SK-N-MC (cell line): ENCODE data around the gene ST6GALNAC3.

Experiments used
- DNase-seq: peaks from one replicate; pipeline ENCODE4 v3.0.0-alpha.2; 2011; ENCODE audit warnings: low read depth, low spot score
- H3K27ac ChIP-seq: fragments of 200-600 bp; sonication (generic); 2 replicates; pipeline ENCODE4 v1.5.1; 2016; ENCODE audit warnings: mixed run types
- H3K36me3 ChIP-seq: fragments of 200-600 bp; sonication (generic); 2 replicates; pipeline ENCODE4 v1.6.1; 2017; ENCODE audit warnings: antibody characterized with exemption, low read length, mixed read lengths; ENCODE audit not compliant: insufficient read depth
- H3K4me3 ChIP-seq: fragments of 200-600 bp; sonication (generic); 2 replicates; pipeline ENCODE4 v1.5.1; 2016
- H3K9ac ChIP-seq: fragments of 200-600 bp; sonication (generic); 2 replicates; pipeline ENCODE4 v1.8.0; 2017; ENCODE audit warnings: mixed run types, mixed read lengths; ENCODE audit not compliant: insufficient read length
- H3K9me3 ChIP-seq: fragments of 200-600 bp; sonication (generic); 2 replicates; pipeline ENCODE4 v1.6.1; 2017; ENCODE audit warnings: low read depth, mild to moderate bottlenecking, antibody characterized with exemption, low read length, moderate library complexity, mixed read lengths
- EZH2 ChIP-seq: fragments of 200-600 bp; sonication (generic); IDR thresholded peaks from one replicate; pipeline ENCODE4 v1.6.1; 2017; ENCODE audit warnings: antibody characterized with exemption
- FOXP2 ChIP-seq: optimal IDR thresholded peaks from 2 replicates; pipeline ENCODE3; 2011; ENCODE audit warnings: mild to moderate bottlenecking, moderate library complexity; ENCODE audit not compliant: insufficient read depth; ENCODE audit errors: extremely low read length, control extremely low read depth
- POLR2AphosphoS5 ChIP-seq: IDR thresholded peaks from 2 replicates; pipeline ENCODE4 v1.6.1; 2012; ENCODE audit warnings: mild to moderate bottlenecking, low read depth, low read length, borderline replicate concordance

The ST6GALNAC3 gene

GRCh38 chr1:76568573-76569238 lies 494.2 kb downstream of the ST6GALNAC3 start:
- DNase-seq: peak; percentile 24
- Histone ChIP-seq H3K9me3 (no peaks in the 10 kb centered on the region), H3K9ac (no peak overlapping the region), H3K4me3 (0 out of 2 replicates have a peak overlapping the region, but pooled peaks have one; percentile 13), H3K27ac (no peak overlapping the region), H3K36me3 (no peaks in the 10 kb centered on the region)
- no peak for TF ChIP-seq EZH2
- TF ChIP-seq FOXP2: no peak
- TF ChIP-seq POLR2AphosphoS5: no peak

- Histone ChIP-seq H3K36me3 (no peaks in the 10 kb centered on the region), H3K4me3 (no peak overlapping the region), H3K27ac (no peak overlapping the region), H3K9me3 (no peaks in the 10 kb centered on the region), H3K9ac (no peak overlapping the region)
- TF ChIP-seq EZH2: no peak
- TF ChIP-seq FOXP2: no peak
- no peak for TF ChIP-seq POLR2AphosphoS5
- DNase-seq: no peak
Observed at GRCh38 chr1:76571248-76571647, 496.7 kb downstream of the ST6GALNAC3 start.

GRCh38 chr1:76572229-76572628 lies 497.7 kb downstream of the ST6GALNAC3 start:
- no peak for DNase-seq
- Histone ChIP-seq H3K4me3 (no peak overlapping the region), H3K27ac (no peak overlapping the region), H3K9ac (no peak overlapping the region), H3K9me3 (no peaks in the 10 kb centered on the region), H3K36me3 (no peaks in the 10 kb centered on the region)
- TF ChIP-seq POLR2AphosphoS5 (no peak), EZH2 (no peak), FOXP2 (no peak)

- Histone ChIP-seq H3K36me3 (no peaks in the 10 kb centered on the region), H3K9me3 (no peaks in the 10 kb centered on the region), H3K4me3 (no peak overlapping the region), H3K27ac (no peak overlapping the region), H3K9ac (no peak overlapping the region)
- no peak for DNase-seq
- TF ChIP-seq FOXP2: no peak
- no peak for TF ChIP-seq EZH2
- no peak for TF ChIP-seq POLR2AphosphoS5
Observed at GRCh38 chr1:76576876-76577524, 502.5 kb downstream of the ST6GALNAC3 start.

GRCh38 chr1:76577525-76578185 lies 503.1 kb downstream of the ST6GALNAC3 start:
- Histone ChIP-seq H3K9ac (no peak overlapping the region), H3K4me3 (no peak overlapping the region), H3K36me3 (no peaks in the 10 kb centered on the region), H3K27ac (no peak overlapping the region), H3K9me3 (no peaks in the 10 kb centered on the region)
- TF ChIP-seq FOXP2 (no peak), POLR2AphosphoS5 (no peak), EZH2 (no peak)
- no peak for DNase-seq

- TF ChIP-seq POLR2AphosphoS5: no peak
- Histone ChIP-seq H3K36me3 (no peaks in the 10 kb centered on the region), H3K9me3 (no peaks in the 10 kb centered on the region), H3K9ac (no peak overlapping the region), H3K4me3 (no peak overlapping the region), H3K27ac (no peak overlapping the region)
- DNase-seq: no peak
Observed at GRCh38 chr1:76580206-76580605, 505.7 kb downstream of the ST6GALNAC3 start.

GRCh38 chr1:76581712-76582111 lies 507.2 kb downstream of the ST6GALNAC3 start:
- Histone ChIP-seq H3K9ac (no peak overlapping the region), H3K4me3 (no peak overlapping the region), H3K36me3 (no peaks in the 10 kb centered on the region), H3K27ac (no peak overlapping the region), H3K9me3 (no peaks in the 10 kb centered on the region)
- no peak for TF ChIP-seq POLR2AphosphoS5
- TF ChIP-seq EZH2: no peak
- no peak for TF ChIP-seq FOXP2
- no peak for DNase-seq

- Histone ChIP-seq H3K9ac (no peak overlapping the region), H3K27ac (no peak overlapping the region), H3K4me3 (no peak overlapping the region), H3K36me3 (no peaks in the 10 kb centered on the region), H3K9me3 (no peaks in the 10 kb centered on the region)
- no peak for TF ChIP-seq EZH2
- no peak for TF ChIP-seq POLR2AphosphoS5
- no peak for TF ChIP-seq FOXP2
- DNase-seq: no peak
Observed at GRCh38 chr1:76583235-76583868, 508.8 kb downstream of the ST6GALNAC3 start.
